Caki2 (cell line): ENCODE measurements around the gene ABR. TPM values are rescaled to one million over a fixed set of nuclear protein-coding genes. Genes with fewer than 3 reads are reported as not detected.

Experiments
- DNase-seq: peaks from one replicate; pipeline ENCODE4 v3.0.0-alpha.2; 2015; ENCODE audit warnings: low read depth
- in situ Hi-C: cut with HindIII; loops from 2 replicates; pipeline ENCODE4 v1.10.0; 2016; ENCODE audit warnings: low sequenced_read_pairs, low pct_unique_long_range_greater_than_20kb, mixed read lengths
- total RNA-seq: library from RNA; depleted of rRNA; stranded (reverse); fragments of >200 nt; shearing (Covaris generic); gene quantifications from 2 replicates; pipeline ENCODE4 v1.2.3, GENCODE V29; 2014; ENCODE audit warnings: low replicate concordance

The ABR gene
- total RNA-seq, 1 experiment from 2014 or later: 37.4 TPM

- DNase-seq: no peak
- in situ Hi-C loops: no loop called here
These were observed 168.6 kb downstream of the ABR start for GRCh38 chr17:1011138-1011537.

DNA sequence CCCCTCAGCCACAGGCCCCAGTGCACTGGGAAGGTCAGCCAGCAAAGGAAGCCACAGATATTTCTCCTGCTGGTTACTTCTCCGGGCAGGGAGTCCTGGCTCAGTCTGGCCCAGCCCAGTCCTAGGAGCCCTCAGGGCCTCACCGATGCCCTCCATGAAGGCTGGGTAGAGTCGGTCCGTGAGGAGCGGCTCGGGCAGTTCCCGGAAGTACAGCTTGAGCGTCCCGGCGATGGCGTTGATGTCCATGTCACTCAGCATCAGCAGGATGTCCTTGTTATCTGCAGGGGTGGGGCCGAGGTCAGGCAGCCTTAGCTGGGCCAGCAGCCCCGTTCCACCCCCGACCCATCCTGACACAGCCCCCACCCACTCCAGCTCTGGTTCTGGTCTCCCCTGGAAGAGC lies 169.2 kb downstream of the ABR start:
- DNase-seq: no peak
- in situ Hi-C loops: no loop called here

GRCh38 chr17:1010086-1010450 lies 169.7 kb downstream of the ABR start:
- in situ Hi-C loops: no loop called here
- DNase-seq: no peak

DNA sequence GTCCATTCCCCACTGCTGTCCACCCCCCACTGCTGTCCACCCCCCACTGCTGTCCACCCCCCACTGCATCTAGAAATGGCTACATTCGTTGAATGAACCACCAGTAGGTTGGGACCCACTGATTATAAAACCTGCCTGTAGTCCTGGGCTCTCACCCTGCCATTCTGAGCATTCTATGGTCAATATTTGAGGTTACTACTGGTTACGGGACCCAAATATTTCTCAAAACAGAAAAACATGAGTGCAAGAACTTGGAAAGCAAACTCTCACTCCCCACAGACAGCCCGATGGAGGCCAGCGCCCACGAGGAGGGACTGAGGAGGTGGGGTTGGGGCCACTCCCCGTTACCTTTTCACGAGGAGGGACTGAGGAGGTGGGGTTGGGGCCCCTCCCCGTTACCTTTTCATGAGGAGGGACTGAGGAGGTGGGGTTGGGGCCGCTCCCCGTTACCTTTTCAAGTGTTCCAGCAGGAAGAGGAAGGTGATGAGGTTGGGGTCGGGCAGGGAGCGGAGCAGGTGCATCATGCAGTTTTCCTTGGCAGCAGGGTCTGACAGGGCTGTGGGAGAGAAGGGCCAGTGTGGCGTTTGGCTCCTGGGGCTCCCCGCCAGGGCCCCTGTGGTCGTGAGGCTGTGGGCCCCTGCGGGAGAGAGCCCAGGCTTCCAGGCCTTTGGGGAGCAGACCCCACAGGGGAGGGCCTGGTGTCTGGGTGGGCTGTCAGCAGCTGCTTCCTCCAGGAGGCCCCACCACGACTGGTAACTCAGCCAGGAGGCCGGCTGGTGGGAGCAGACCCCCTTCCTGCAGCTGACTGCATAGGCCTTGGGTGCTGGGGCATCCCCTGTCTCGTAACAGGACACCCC lies 170.3 kb downstream of the ABR start:
- in situ Hi-C loops: no loop called here
- no peak for DNase-seq

GRCh38 chr17:1008008-1008761 lies 171.6 kb downstream of the ABR start:
- in situ Hi-C loops: no loop called here
- no peak for DNase-seq

GRCh38 chr17:1007310-1008007 lies 172.3 kb downstream of the ABR start:
- no peak for DNase-seq

DNA sequence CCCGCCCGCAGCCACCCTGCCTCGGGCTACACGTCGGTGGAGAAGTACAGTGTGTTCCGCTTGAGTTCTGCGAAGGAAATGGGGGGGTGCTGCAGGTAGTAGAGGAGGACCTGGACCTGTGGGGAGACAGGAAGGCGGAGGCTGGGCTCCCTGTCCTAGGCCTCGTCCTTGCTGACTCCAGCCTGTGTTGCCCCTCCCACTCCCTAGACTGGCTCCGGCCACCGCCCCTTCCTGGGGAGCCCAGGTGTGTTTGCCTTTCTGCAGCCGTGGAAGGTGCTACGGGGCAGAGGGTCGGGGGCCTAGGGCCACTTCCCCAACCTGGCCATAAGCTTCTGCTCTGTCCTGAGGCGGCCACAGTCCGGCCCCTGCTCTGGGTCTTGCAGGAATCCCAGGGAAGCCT lies 173.7 kb downstream of the ABR start:
- in situ Hi-C loops: no loop called here
- no peak for DNase-seq

More at GRCh38 chr17:1007310-1008007, 172.3 kb downstream of the ABR start:
- in situ Hi-C loops: no loop called here

- in situ Hi-C loops: no loop called here
- no peak for DNase-seq
These were observed 174.3 kb downstream of the ABR start for GRCh38 chr17:1005361-1005946.

DNA sequence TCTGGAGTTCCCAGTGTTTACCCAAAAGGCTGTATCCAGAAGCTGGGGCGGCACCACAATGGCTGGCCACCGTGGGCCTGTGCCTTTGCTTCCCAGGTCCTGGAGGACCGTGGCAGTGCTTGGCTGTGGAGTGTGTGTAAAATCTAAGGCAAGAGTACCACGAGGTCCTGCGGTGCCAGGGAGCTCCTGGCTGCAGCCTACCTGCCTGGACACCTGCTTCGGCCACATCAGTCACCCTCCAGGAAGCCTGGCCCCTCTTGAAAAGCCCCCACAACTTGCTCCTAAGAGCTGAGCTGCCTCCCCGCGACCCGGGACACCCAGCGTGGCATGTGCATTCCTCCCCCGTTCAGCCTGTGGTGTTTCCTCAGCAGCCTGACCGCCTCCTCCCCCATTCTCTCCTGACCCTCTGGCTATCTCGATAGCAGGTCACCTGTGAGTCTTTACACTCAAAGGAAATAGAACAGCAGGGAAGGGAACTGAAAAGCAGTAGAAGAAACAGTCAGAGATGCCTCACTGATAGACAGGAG lies 174.9 kb downstream of the ABR start:
- in situ Hi-C loops: no loop called here

GRCh38 chr17:1003972-1004768 lies 175.6 kb downstream of the ABR start:
- in situ Hi-C loops: no loop called here
- no peak for DNase-seq

More for the DNA sequence above, 174.9 kb downstream of the ABR start:
- no peak for DNase-seq

DNA sequence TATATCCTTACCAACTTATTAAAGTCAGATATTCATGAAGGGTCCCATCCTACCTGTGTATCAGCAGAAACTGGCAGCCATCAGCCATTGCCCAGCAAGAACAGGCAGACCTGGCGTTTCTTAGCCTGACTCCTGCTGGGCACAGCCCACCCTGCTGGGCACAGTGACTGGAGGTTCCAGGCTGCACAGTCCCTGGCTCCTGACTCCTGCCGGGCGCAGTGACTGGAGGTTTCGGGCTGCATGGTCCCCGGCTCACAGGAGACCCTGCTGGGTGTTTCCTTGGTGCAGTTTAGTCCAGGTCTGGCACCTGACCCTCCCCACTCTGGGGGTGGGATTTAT lies 176.2 kb downstream of the ABR start:
- in situ Hi-C loops: no loop called here
- DNase-seq: no peak

GRCh38 chr17:1002771-1003555 lies 176.8 kb downstream of the ABR start:
- no peak for DNase-seq
- in situ Hi-C loops: no loop called here

GRCh38 chr17:1002412-1002753 lies 177.4 kb downstream of the ABR start:
- in situ Hi-C loops: no loop called here
- no peak for DNase-seq

- DNase-seq: no peak
- in situ Hi-C loops: no loop called here
These were observed 178.0 kb downstream of the ABR start for GRCh38 chr17:1001640-1002411.

DNA sequence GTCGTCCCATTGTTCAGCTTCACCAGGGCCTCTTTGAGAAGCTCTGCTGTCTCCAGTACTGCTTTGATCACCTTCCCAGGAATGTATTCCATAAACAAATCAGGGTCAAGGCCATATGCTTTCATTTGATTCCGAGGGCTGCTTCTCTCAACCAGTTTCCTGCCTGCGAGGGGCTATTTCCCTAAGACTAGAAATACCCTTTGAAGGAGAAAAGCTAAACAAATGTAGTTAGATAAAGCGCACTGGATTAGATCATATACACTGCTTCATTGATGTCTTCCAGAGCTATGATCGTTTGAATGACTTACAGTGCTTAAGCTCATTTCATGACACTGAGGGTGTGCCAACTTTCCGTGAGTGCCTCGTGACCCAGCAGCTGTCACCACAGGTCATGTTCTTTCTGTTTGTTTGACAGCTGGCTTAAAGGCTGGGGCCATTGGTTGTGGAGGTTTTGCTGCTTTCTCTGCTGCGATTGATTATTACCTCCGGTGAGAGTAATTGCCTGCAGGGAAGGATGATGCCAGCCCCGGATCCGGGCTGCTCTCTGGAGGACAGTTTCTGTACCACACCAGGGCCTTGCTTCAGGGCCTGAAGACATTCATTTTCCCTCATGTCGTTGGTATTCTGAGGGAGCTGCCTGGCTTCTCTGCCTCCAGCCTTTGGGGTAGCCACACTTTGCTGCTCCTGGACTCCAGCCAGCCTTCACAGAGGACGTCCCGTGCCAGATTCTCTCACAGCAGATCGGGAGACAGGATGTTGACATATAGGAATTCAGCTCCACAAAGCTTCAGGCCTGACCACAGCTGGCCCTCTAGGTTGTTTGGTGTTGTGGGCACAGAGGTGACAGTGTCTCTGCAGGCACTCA lies 179.0 kb downstream of the ABR start:
- in situ Hi-C loops: no loop called here
- no peak for DNase-seq

DNA sequence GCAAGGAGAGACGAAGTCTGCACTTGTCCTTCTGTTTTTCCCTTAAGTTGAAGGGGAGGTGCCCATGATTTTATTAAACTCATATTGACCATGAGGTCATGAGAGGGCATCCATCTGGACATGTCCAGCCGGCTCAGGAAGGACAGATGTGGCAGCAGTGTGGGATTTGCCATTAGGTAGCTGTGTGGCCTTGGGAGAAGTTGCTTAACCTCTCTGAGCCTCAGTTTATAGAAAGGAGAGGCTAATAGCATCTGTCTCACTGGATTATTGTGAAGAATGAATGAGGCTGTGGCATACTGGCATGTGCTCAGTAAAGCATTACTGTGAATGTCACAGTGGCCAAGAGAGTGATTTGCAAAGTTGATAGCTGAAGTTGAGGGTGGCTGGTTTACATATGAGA lies 181.7 kb downstream of the ABR start:
- DNase-seq: no peak
- in situ Hi-C loops: no loop called here
